Memory B cell (primary cell): Measurements from ENCODE around the gene IPO13.

ENCODE experiments used
- ATAC-seq: fragments of 150-1000 bp; cut with Tn5 transposase; 2 replicates; pipeline ENCODE4 v1.10.0; 2021; ENCODE audit warnings: low read depth, mild to moderate bottlenecking, moderate library complexity
- DNase-seq, 2 donors: peaks; one replicate each; pipeline ENCODE4 v3.0.0; 2022; ENCODE audit warnings: low spot score in 2 of 2
- H3K27ac Mint-ChIP-seq: one replicate; pipeline ENCODE4 v1.8.0; 2022; ENCODE audit warnings: mild to moderate bottlenecking, moderate library complexity, mixed read lengths
- H3K27me3 Mint-ChIP-seq: one replicate; pipeline ENCODE4 v1.8.0; 2022; ENCODE audit warnings: mixed read lengths
- H3K36me3 Mint-ChIP-seq: one replicate; pipeline ENCODE4 v1.8.0; 2022; ENCODE audit warnings: mild to moderate bottlenecking, mixed read lengths
- H3K4me1 Mint-ChIP-seq: one replicate; pipeline ENCODE4 v1.8.0; 2022; ENCODE audit warnings: mixed read lengths
- H3K4me3 Mint-ChIP-seq: one replicate; pipeline ENCODE4 v1.8.0; 2022; ENCODE audit warnings: mild to moderate bottlenecking, moderate library complexity, mixed read lengths
- H3K9me3 Mint-ChIP-seq: one replicate; pipeline ENCODE4 v1.8.0; 2022; ENCODE audit warnings: mixed read lengths

IPO13 gene

DNA sequence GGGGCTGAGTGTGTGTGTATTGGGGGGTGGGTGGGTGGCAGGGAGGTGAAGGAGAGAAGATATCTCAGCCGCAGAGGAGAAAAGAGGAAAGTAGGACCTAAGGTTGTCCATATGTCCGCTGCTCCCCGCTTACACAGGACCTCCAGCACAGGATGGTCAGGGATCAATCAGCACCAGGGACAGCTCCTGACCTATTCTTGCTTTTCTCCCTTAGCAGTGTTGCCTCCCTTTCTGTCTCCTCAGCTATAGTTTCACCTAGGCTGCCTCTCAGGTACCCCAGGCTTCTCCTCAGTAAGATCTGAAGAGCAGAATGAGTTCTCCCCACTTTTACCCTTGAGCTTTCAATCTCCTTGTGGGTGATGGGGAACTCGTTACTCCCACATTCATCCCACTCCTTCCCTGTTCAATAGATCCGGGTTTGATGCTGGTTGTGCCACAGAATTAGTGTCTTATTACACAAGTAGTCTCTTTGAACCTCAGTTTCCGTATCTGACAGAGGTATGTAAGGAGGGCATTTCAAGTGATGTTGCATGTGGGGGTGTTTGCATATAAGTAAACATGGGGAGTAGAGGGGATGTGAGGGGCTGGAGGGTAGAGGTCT lies 21.7 kb downstream of the IPO13 start:
- Mint-ChIP-seq H3K9me3 (no peaks in the 10 kb centered on the region), H3K36me3 (no peaks in the 10 kb centered on the region), H3K27ac (no peak overlapping the region), H3K4me3 (no peak overlapping the region), H3K27me3 (no peaks in the 10 kb centered on the region), H3K4me1 (peaks cover 15% of the 10 kb centered on the region)
- ATAC-seq (no peak), DNase-seq (no peak)

- H3K4me1 Mint-ChIP-seq, result peaks cover 23% of the 10 kb centered on the region
- H3K4me3 Mint-ChIP-seq, result peak overlapping the region; percentile 96
- no peaks in the 10 kb centered on the region for H3K9me3 Mint-ChIP-seq
- no peak overlapping the region for H3K27ac Mint-ChIP-seq
- no peaks in the 10 kb centered on the region for H3K36me3 Mint-ChIP-seq
- no peaks in the 10 kb centered on the region for H3K27me3 Mint-ChIP-seq
- no peak for ATAC-seq
- no peak for DNase-seq
Measured at GRCh38 chr1:43969416-43969745, 22.6 kb downstream of the IPO13 start.

GRCh38 chr1:43969746-43970466 lies 23.2 kb downstream of the IPO13 start, which contains the start of gene DPH2:
TSS of gene DPH2 (plus strand) at chr1:43970010. CDS start at chr1:43970176, 166 bp downstream.
- no peaks in the 10 kb centered on the region for H3K9me3 Mint-ChIP-seq
- DNase-seq (peak; percentile 80 to 85), ATAC-seq (peak; percentile 83)
- no peaks in the 10 kb centered on the region for H3K27me3 Mint-ChIP-seq
- peak within 1 kb of the TSS; percentile 49 for H3K27ac Mint-ChIP-seq
- no peaks in the 10 kb centered on the region for H3K36me3 Mint-ChIP-seq
- H3K4me3 Mint-ChIP-seq, result peak within 1 kb of the TSS; percentile 96
- peaks cover 23% of the 10 kb centered on the region for H3K4me1 Mint-ChIP-seq

GRCh38 chr1:43970502-43970901 lies 23.8 kb downstream of the IPO13 start:
- H3K4me1 Mint-ChIP-seq, result peaks cover 23% of the 10 kb centered on the region
- H3K27ac Mint-ChIP-seq, result no peak overlapping the region
- no peak for DNase-seq
- H3K27me3 Mint-ChIP-seq, result no peaks in the 10 kb centered on the region
- no peaks in the 10 kb centered on the region for H3K36me3 Mint-ChIP-seq
- no peak for ATAC-seq
- H3K9me3 Mint-ChIP-seq, result no peaks in the 10 kb centered on the region
- H3K4me3 Mint-ChIP-seq, result peak overlapping the region; percentile 96

GRCh38 chr1:43970911-43971310 lies 24.2 kb downstream of the IPO13 start:
- Mint-ChIP-seq H3K27ac (no peak overlapping the region), H3K36me3 (no peaks in the 10 kb centered on the region), H3K27me3 (no peaks in the 10 kb centered on the region), H3K4me1 (peaks cover 27% of the 10 kb centered on the region), H3K4me3 (peak overlapping the region; percentile 96), H3K9me3 (no peaks in the 10 kb centered on the region)
- DNase-seq (no peak), ATAC-seq (no peak)

GRCh38 chr1:43971336-43971980 lies 24.7 kb downstream of the IPO13 start:
- ATAC-seq (no peak), DNase-seq (no peak)
- no peaks in the 10 kb centered on the region for H3K27me3 Mint-ChIP-seq
- peaks cover 31% of the 10 kb centered on the region for H3K4me1 Mint-ChIP-seq
- no peaks in the 10 kb centered on the region for H3K9me3 Mint-ChIP-seq
- H3K4me3 Mint-ChIP-seq, result peak overlapping the region; percentile 96
- H3K27ac Mint-ChIP-seq, result no peak overlapping the region
- peaks cover 3% of the 10 kb centered on the region for H3K36me3 Mint-ChIP-seq

DNA sequence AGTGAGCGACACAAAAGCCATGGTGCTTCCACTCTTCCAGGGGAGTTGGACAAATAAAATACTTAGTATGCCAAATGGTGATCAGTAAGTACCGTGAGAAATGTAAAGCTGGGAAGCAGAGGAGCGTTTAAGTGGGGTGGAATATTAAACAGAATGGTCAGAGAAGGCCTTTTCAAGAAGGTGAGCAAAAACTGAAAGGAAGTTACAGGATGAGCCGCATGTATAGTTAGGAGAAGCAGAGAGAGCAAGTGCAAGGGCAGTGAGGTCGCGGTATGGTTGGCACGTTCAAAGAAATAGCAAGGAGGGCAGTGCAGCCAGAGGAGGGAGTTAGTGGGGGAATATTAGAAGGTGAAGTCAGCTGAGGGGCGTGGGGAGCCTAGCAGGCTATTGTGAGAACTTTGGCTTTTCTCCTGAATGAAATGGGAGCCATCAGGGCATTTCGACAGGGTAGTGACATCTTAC lies 27.3 kb downstream of the IPO13 start:
- no peaks in the 10 kb centered on the region for H3K9me3 Mint-ChIP-seq
- H3K36me3 Mint-ChIP-seq, result peaks cover 19% of the 10 kb centered on the region
- ATAC-seq (no peak), DNase-seq (no peak)
- peak overlapping the region; percentile 96 for H3K4me3 Mint-ChIP-seq
- peaks cover 53% of the 10 kb centered on the region for H3K4me1 Mint-ChIP-seq
- H3K27me3 Mint-ChIP-seq, result no peaks in the 10 kb centered on the region
- peak overlapping the region; percentile 91 for H3K27ac Mint-ChIP-seq

DNA sequence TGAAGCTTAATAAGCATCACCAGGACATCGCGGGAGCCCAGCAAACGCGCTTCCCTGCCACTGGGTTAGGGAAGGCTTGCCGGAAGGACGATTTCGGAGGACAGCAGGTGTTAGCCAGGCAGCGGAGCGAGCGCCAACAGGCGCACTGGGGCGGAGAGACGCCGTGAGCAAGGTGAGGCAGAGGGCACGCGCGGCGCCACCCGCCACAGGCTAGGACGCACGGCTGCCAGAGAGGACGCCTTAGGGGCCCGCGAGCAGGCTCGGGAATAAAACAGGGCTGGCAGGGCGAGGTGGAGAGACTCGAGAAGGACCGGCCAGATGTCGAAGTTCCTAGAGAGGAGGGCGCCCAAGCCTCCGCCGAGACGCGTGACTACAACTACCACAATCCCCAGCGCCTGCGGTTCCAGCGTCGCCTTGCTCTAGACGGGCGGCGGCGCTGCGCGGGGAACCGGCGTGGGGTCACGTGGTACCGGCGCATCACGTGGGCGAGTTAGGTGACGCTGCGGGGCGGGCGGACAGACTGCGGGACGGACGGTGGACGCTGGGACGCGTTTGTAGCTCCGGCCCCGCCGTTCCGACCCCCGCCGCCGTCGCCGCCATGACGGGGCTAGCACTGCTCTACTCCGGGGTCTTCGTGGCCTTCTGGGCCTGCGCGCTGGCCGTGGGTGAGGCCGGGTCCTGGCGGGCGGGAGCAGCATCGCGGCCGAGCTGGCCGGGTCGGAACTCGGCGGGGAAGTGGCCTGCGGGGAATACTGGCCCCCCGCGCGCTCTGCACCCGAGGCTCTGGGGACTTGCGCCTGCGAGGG lies 27.9 kb downstream of the IPO13 start, which contains the start of gene ATP6V0B:
Gene ATP6V0B, plus strand, starts transcription at position 518 of the 806 bp plus-strand sequence. Its CDS starts 81 bp downstream, at position 599.
- no peaks in the 10 kb centered on the region for H3K27me3 Mint-ChIP-seq
- H3K27ac Mint-ChIP-seq, result peak within 1 kb of the TSS; percentile 91
- peaks cover 48% of the 10 kb centered on the region for H3K4me1 Mint-ChIP-seq
- peak within 1 kb of the TSS; percentile 96 for H3K4me3 Mint-ChIP-seq
- DNase-seq (peak; percentile 85 to 86), ATAC-seq (peak; percentile 76)
- H3K9me3 Mint-ChIP-seq, result no peaks in the 10 kb centered on the region
- H3K36me3 Mint-ChIP-seq, result peaks cover 19% of the 10 kb centered on the region

GRCh38 chr1:43975249-43975961 lies 28.7 kb downstream of the IPO13 start:
- Mint-ChIP-seq H3K27me3 (no peaks in the 10 kb centered on the region), H3K9me3 (no peaks in the 10 kb centered on the region), H3K4me3 (peak overlapping the region; percentile 96), H3K27ac (peak overlapping the region; percentile 91), H3K4me1 (peaks cover 47% of the 10 kb centered on the region), H3K36me3 (peaks cover 19% of the 10 kb centered on the region)
- DNase-seq (no peak), ATAC-seq (peak; percentile 23)

- no peak for DNase-seq
- Mint-ChIP-seq H3K9me3 (no peaks in the 10 kb centered on the region), H3K36me3 (peaks cover 19% of the 10 kb centered on the region), H3K27ac (peak overlapping the region; percentile 91), H3K27me3 (no peaks in the 10 kb centered on the region), H3K4me1 (peaks cover 46% of the 10 kb centered on the region), H3K4me3 (peak overlapping the region; percentile 96)
- no peak for ATAC-seq
Measured at GRCh38 chr1:43976045-43976444, 29.3 kb downstream of the IPO13 start.

- DNase-seq, result no peak
- ATAC-seq, result no peak
- H3K4me1 Mint-ChIP-seq, result peaks cover 46% of the 10 kb centered on the region
- peak overlapping the region; percentile 19 for H3K27ac Mint-ChIP-seq
- H3K9me3 Mint-ChIP-seq, result no peaks in the 10 kb centered on the region
- H3K36me3 Mint-ChIP-seq, result peaks cover 19% of the 10 kb centered on the region
- peak overlapping the region; percentile 6 for H3K4me3 Mint-ChIP-seq
- H3K27me3 Mint-ChIP-seq, result no peaks in the 10 kb centered on the region
Measured at GRCh38 chr1:43976890-43977289, 30.1 kb downstream of the IPO13 start.

GRCh38 chr1:43977376-43978263 lies 30.9 kb downstream of the IPO13 start:
- H3K36me3 Mint-ChIP-seq, result peaks cover 19% of the 10 kb centered on the region
- DNase-seq (no peak), ATAC-seq (no peak)
- H3K27me3 Mint-ChIP-seq, result no peaks in the 10 kb centered on the region
- peaks cover 46% of the 10 kb centered on the region for H3K4me1 Mint-ChIP-seq
- no peaks in the 10 kb centered on the region for H3K9me3 Mint-ChIP-seq
- H3K4me3 Mint-ChIP-seq, result peak overlapping the region; percentile 40
- H3K27ac Mint-ChIP-seq, result peak overlapping the region; percentile 19

DNA sequence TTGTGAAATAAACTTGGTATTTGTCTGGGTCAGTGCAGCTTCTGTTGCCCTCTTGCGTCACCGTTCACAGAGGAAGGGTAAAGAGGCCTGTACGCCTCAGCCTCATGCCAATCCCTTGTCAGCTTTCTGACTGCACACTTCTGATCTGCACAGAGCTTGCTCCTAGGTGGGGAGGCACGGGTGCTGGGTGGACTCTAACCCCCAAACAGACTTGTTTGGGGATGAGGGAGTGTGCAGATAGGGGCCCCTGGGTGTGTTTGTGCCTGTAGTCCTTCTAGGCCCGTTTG lies 31.5 kb downstream of the IPO13 start:
- Mint-ChIP-seq H3K4me1 (peaks cover 46% of the 10 kb centered on the region), H3K9me3 (no peaks in the 10 kb centered on the region), H3K27ac (no peak overlapping the region), H3K27me3 (no peaks in the 10 kb centered on the region), H3K4me3 (peak overlapping the region; percentile 70), H3K36me3 (peaks cover 19% of the 10 kb centered on the region)
- ATAC-seq (no peak), DNase-seq (no peak)
